SU-DHL-6 (cell line): Measurements from ENCODE around the gene RXFP2.

ENCODE experiments used
- EZH2phosphoT487 ChIP-seq: fragments of 200-600 bp; sonication (generic), shearing (Covaris generic); conservative IDR thresholded peaks from 2 replicates; pipeline ENCODE4 v1.6.1; 2018; ENCODE audit warnings: mild to moderate bottlenecking, antibody characterized with exemption, low read length, moderate library complexity, mixed read lengths
- TF ChIP-seq, protein P1 (sequence below): fragments of 200-600 bp; sonication (generic); IDR thresholded peaks from one replicate; pipeline ENCODE4 v1.5.1; 2017; ENCODE audit warnings: antibody characterized with exemption, mild to moderate bottlenecking, low read length, moderate library complexity; ENCODE audit not compliant: insufficient read depth, poor library complexity, severe bottlenecking

DNA sequence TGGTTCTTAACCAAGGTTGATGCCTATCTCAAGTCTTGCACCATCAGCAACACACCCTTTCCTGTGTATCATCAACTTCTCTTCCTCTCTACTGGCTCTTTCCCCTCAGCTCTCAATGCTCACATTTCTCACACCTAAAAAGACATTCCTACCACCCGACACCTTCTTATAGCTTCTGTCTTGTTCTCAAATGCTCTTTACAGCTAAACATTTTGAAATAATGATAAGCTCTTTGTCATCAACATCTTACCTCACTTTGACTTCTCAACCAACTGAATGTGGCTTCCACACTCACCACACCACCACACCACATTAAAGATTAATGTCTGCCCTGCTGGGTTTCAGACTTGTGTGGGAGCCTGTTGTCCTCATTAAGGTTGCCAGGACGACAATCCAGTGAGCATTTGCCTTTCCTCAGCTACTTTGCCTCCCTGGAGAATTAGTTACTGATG, 67.8 kb downstream of the RXFP2 start:
- TF ChIP-seq, protein P1, sequence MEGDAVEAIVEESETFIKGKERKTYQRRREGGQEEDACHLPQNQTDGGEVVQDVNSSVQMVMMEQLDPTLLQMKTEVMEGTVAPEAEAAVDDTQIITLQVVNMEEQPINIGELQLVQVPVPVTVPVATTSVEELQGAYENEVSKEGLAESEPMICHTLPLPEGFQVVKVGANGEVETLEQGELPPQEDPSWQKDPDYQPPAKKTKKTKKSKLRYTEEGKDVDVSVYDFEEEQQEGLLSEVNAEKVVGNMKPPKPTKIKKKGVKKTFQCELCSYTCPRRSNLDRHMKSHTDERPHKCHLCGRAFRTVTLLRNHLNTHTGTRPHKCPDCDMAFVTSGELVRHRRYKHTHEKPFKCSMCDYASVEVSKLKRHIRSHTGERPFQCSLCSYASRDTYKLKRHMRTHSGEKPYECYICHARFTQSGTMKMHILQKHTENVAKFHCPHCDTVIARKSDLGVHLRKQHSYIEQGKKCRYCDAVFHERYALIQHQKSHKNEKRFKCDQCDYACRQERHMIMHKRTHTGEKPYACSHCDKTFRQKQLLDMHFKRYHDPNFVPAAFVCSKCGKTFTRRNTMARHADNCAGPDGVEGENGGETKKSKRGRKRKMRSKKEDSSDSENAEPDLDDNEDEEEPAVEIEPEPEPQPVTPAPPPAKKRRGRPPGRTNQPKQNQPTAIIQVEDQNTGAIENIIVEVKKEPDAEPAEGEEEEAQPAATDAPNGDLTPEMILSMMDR = no peak
- TF ChIP-seq EZH2phosphoT487 = no peak
